GM21786 (cell line): ENCODE data around the gene TMEM132D.
"Not testable (repeated sequence)": the region's sequence is repeated elsewhere in the genome, so short reads cannot be mapped to it uniquely, and the experiment has no call there.

ENCODE experiments used
- ATAC-seq: cut with Tn5 transposase; IDR thresholded peaks from one replicate; pipeline ENCODE4 v1.9.1; 2021; ENCODE audit not compliant: unreplicated experiment

The TMEM132D gene

GRCh38 chr12:129079719-129080118 is 824.1 kb downstream of the TMEM132D start:
- ATAC-seq: no peak

GRCh38 chr12:129076441-129077320 is 827.1 kb downstream of the TMEM132D start:
- ATAC-seq: no peak

- ATAC-seq: no peak
Observed at GRCh38 chr12:129075460-129076208, 828.2 kb downstream of the TMEM132D start.

DNA sequence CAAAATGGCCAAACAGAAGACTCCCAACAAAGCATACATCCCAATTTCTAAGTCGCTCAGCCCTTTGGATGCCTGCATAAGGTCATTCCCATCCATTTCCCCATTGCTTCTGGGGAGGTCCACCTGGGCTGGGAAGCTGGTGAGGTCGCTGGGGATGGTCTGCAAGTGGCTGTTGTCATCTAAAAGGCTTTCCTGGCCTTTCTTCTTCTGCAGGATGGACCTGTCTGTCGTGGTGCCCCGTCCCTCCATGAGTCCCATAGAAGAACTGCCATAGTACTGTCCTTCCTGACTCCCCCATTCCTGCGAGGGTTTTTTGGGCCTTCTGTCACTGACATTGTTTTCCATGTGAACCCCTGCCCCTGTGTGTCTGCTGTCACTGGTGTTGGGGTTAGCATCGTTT is 829.4 kb downstream of the TMEM132D start:
- ATAC-seq: no peak

- no peak for ATAC-seq
Observed at GRCh38 chr12:129073157-129073915, 830.5 kb downstream of the TMEM132D start.

DNA sequence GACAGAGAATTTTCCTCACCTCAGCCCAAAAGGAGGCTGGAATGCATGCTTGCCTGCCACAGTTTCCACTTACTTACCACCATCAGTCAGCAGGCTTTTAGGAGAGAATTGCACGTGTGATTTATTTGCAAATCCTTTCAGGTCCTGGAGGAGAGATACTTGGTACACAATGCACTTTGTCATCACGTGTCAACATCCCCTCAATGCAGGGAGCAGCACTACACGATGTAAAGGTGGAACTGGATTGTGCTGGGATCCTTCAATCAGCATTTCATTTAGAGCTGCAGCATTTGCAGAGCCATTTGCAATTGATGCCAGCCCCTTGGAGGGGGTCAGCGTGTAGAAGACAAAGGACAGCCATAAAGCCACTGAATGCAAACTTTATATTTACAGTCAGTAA is 832.5 kb downstream of the TMEM132D start:
- ATAC-seq: no peak

GRCh38 chr12:129069886-129070285 is 833.9 kb downstream of the TMEM132D start:
- no peak for ATAC-seq

- no peak for ATAC-seq
Observed at GRCh38 chr12:129068684-129069083, 835.1 kb downstream of the TMEM132D start.

GRCh38 chr12:129067491-129067890 is 836.3 kb downstream of the TMEM132D start:
- ATAC-seq: no peak

DNA sequence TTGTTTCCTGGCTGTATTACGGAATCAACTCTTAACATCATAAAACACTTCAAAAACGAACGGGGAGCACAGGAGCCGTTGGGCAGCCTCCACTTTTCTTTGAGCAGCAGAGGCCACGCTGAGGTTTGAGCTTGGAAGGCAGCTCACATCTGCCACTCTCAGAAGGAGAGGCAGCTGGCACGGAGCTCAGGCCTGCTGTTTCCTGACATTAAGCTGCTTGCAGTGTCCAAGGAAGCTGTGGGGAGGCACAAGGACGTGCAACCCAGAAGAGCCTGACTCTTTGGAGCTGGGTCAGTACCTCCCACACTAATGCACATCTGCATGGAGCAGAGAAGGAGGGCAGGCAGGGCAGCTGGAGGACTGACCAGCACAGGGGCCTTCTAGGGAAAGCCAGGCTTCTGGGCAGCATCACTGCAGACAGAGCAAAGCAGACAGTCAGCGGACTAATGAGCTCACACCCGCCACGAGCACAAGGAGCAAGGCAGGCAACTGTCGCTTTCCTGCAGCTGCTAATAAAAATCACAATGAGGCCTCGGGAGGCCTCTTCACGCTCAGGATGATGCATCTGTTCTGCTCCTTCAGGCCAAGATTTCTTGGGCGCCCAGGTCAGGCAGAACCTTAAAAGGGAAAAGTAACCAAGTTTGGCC is 839.5 kb downstream of the TMEM132D start:
- ATAC-seq: no peak

GRCh38 chr12:129063600-129063999 is 840.2 kb downstream of the TMEM132D start:
- no peak for ATAC-seq

GRCh38 chr12:129053232-129053631 is 850.6 kb downstream of the TMEM132D start:
- ATAC-seq: no peak

DNA sequence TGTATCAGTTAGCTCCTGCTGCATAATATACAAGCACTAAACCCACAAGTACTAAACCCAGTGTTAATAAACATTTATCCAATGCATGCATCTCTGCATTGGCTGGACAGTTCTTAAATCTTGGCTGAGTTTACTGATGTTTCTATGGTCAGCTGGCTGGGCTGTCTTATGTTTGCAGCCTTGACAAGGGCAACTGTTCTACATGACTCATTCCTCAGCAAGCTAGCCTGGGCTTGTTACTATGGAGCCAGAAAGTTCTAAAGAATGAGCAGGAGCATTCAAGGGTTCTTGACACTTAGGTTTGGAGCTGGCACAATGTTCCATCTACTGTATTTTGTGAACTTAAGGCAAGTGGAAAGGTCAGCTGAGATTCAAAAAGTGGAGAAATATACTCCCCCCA is 851.5 kb downstream of the TMEM132D start:
- no peak for ATAC-seq

GRCh38 chr12:129049917-129050316 is 853.9 kb downstream of the TMEM132D start:
- no peak for ATAC-seq

- ATAC-seq: not testable (repeated sequence)
Observed at GRCh38 chr12:129043334-129043733, 860.5 kb downstream of the TMEM132D start.

- no peak for ATAC-seq
Observed at GRCh38 chr12:129036135-129036534, 867.7 kb downstream of the TMEM132D start.

DNA sequence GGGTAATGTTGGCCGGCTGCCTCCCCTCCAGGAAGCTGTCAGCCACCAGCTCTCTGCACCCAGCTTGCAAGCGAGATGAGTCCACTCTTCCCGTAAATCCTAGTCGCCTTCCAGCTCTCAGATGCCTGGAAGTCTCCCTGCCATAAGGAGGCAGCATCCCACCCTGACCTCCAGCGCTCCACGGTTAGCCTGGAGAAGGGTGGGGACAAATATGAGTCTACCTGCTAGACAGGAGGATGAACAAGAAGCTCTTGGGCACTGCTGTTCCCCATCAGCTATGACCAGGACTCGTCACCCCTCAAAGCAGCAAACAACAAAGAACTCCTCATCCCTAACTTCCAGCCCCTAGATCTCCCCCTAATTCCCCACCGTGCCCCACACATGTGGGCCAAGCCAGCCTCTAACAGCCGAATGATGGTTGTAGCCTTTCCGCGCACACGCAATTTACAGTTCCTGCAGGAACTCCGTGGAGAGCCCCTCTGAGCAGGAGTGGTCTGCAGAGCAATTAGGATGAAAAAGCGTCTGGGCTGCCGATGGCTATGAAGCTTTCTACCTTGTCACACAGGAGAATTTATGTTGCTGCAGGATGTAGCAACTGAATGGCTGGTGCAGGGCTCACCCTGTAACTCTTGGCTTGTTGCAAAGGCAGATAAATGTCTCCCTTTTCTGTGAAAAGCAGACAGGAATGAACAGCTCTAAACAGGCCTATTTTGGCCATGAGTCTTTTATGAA is 869.1 kb downstream of the TMEM132D start:
- no peak for ATAC-seq

DNA sequence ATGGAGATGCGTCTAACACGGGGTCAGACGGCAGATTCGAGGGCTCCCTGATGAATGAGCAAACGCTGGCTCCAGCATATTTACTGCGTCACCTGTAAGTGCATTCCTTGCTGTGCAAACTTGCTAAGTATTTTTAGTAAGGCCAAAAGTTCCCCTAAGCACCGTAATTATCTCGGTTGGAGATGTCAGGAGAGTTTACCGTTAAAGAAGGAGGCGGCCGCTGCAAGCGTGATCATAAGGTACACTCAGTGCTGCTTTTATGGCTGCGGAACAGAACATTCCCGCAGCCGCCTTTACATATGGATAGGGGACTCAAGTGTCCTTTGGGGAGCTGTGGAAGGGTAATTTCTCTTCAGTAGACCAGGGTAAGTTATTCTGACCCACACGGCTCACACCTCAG is 875.0 kb downstream of the TMEM132D start:
- no peak for ATAC-seq

GRCh38 chr12:129025055-129025454 is 878.8 kb downstream of the TMEM132D start:
- ATAC-seq: no peak
